ENCODE results near the gene FOXO6. TPM values are rescaled to one million over a fixed set of nuclear protein-coding genes. Genes with fewer than 3 reads are reported as not detected.

FOXO6 gene
- total and polyA plus RNA-seq, 8 donors, result 0.63 to 2.8 (median 1.9) TPM

DNA sequence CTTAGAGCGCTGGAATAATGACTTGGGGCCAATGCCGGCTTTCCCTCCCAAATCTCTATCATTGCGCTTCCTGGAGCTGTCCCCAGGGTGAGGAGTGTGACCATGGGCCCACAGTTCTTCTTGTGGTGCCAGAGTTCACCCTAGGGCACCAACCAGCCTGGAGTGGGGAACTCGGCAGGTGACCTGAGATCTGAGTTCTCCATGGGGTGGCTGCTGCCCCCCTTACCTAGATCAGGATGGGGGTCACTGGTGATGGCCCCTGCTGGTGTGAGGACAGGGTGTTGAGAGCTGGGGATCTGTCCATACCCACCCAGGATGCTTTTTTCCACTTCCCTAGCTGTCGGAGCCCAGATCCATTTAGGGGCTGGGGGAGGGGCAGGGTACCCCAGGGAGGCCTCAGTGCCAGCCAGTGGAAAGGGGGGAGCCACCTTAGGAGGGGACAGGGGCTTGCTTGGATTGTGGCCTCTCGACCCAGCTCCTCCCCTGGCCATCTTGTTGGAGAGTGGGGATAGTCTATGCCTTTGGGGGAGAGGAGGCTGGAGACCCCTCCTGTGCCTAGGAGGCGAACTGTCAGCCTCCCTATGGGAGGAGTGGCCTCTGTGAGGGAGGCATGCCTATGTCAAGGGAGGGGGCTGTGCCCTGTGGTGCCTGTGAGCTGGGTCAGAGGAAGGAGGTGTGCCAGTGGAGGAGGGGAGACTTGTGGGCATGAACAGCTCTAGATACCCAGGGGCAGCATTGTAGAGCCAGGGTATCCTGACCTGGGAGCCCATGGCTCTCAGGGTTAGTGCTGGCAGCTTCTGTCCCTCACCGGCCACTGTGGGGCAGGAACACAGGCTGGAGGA, 1.7 kb downstream of the FOXO6 start:
- intact Hi-C loops (cut with DNase I), result no loop called here
- H3K4me1 ChIP-seq, result peaks cover 22 to 27% of the 10 kb centered on the region in 2 donors
- H3K27me3 ChIP-seq, result peaks cover 13 to 76% of the 10 kb centered on the region in 2 donors
- no peaks in the 10 kb centered on the region for H3K36me3 ChIP-seq
- H3K9me3 ChIP-seq, result no peaks in the 10 kb centered on the region
- ATAC-seq (no peak), DNase-seq (no peak)
- H3K27ac ChIP-seq, result no peak overlapping the region
- TF ChIP-seq, protein P1, sequence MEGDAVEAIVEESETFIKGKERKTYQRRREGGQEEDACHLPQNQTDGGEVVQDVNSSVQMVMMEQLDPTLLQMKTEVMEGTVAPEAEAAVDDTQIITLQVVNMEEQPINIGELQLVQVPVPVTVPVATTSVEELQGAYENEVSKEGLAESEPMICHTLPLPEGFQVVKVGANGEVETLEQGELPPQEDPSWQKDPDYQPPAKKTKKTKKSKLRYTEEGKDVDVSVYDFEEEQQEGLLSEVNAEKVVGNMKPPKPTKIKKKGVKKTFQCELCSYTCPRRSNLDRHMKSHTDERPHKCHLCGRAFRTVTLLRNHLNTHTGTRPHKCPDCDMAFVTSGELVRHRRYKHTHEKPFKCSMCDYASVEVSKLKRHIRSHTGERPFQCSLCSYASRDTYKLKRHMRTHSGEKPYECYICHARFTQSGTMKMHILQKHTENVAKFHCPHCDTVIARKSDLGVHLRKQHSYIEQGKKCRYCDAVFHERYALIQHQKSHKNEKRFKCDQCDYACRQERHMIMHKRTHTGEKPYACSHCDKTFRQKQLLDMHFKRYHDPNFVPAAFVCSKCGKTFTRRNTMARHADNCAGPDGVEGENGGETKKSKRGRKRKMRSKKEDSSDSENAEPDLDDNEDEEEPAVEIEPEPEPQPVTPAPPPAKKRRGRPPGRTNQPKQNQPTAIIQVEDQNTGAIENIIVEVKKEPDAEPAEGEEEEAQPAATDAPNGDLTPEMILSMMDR (IDR thresholded peaks at IDR 0.05), result no peak
- H3K4me3 ChIP-seq, result no peak overlapping the region

DNA sequence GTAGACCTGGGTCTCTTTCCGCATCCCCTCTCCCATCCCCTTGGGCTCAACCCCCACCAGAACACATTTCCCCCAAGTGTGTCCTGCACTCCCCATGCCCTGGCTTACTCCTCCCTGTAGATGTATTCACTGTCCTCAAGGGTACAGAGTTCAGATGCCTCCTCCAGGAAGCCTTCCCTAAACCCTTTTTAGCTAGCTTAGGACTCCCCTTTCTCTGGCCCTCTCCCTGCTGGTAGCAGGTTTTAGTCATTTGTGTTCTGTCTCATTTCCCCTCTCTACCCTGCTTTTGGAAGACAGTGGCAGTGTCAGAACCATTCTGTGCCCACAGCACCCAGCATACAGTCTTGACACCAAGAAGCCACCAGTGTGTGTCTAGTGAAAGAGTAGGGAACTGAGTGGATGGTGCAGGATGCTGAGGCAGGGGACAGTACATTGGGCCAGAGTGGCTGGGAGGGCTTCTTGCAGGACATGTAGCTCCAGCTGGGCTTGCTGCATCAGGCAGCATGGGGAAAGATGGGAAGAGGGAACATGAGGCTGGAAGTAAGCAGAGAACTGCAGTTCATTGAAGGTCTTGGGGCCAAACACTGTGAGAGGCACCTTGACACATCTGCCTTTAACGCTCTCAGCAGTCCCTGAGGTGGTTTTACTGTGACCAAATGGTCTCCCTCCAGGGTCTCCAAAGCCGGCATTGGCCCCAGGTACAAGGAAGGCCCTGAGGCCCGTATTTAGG, 2.5 kb downstream of the FOXO6 start:
- Histone ChIP-seq H3K27me3 (peaks cover 13 to 76% of the 10 kb centered on the region in 2 donors), H3K36me3 (no peaks in the 10 kb centered on the region), H3K4me1 (peaks cover 18 to 25% of the 10 kb centered on the region in 2 donors), H3K9me3 (no peaks in the 10 kb centered on the region), H3K27ac (no peak overlapping the region), H3K4me3 (no peak overlapping the region)
- intact Hi-C loops (cut with DNase I), result no loop called here
- TF ChIP-seq, protein P1 (IDR thresholded peaks at IDR 0.05), result no peak
- no peak for DNase-seq
- ATAC-seq, result no peak

DNA sequence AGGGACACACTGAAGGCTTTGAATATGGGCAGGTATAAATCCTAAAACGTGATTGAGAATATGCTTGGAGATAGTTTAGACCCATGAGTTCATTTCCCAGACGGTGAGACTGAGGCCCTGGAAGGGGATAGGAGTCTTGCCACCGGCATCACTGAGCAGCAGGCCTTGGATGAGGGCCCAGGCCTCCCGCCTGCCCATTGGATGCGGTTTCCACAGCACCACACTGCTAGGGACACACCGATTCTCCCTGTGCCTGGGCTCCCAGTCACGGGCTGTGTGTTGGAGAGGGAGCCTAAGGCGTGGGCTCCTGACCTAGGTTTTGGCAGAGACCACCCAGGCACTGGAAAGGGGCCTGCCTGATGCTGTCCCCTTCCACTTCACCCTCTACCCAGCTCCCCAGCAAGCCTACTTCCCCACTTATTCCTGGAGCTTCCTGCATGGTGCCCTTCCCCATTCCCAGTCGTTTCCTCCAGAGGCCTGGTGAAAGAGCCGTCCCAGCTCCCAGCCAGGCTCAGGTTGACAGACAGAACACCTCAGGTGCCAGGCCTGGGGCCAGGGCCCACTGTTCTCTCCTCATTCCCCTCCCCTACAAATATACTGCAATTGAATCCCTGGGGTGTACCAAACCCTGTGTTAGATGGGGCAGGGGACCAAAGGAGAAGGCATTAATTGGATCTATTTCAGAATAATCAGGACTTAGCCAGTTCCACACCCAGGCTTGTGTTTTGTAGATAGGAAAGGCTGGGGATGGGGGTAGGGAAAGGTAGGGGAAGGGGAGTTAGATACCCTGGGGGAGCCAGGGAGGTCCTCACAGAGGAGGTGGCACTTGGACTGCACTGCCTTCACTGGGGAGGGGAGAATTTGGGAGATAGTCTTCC, 3.4 kb downstream of the FOXO6 start:
- DNase-seq (no peak), ATAC-seq (no peak)
- Histone ChIP-seq H3K36me3 (no peaks in the 10 kb centered on the region), H3K27me3 (peaks cover 13 to 78% of the 10 kb centered on the region in 2 donors), H3K27ac (no peak overlapping the region), H3K4me1 (peaks cover 18 to 25% of the 10 kb centered on the region in 2 donors), H3K9me3 (no peaks in the 10 kb centered on the region), H3K4me3 (no peak overlapping the region)
- TF ChIP-seq, protein P1 (IDR thresholded peaks at IDR 0.05), result no peak
- intact Hi-C loops (cut with DNase I), result no loop called here

DNA sequence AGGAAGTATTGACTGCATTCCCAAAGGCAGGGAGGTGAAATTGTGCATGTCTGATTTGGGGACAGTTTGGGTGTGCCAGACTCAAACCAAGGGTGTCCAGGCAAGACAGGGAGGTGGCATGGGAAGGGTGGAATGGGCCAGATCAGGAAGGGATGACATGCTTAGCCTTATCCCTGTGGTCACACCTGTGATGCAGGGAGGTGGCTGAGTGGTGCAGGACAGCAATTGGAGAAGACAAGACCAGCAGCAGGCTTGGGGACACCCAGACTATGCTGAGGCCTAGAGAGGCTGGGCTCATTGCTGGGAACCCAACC, 4.0 kb downstream of the FOXO6 start:
- Histone ChIP-seq H3K27ac (no peak overlapping the region), H3K36me3 (no peaks in the 10 kb centered on the region), H3K4me1 (peaks cover 18 to 25% of the 10 kb centered on the region in 2 donors), H3K4me3 (no peak overlapping the region), H3K27me3 (peaks cover 13 to 78% of the 10 kb centered on the region in 2 donors), H3K9me3 (no peaks in the 10 kb centered on the region)
- ATAC-seq (no peak), DNase-seq (no peak)
- intact Hi-C loops (cut with DNase I), result no loop called here
- TF ChIP-seq, protein P1 (IDR thresholded peaks at IDR 0.05), result no peak

All from left lung (tissue), 10 donors.